Heart right ventricle (tissue), 16 donors: ENCODE data around the gene ZNF705A. TPM values are rescaled to one million over a fixed set of nuclear protein-coding genes. Genes with fewer than 3 reads are reported as not detected.
"Not testable (repeated sequence)": the region's sequence is repeated elsewhere in the genome, so short reads cannot be mapped to it uniquely, and the experiment has no call there.

Experiments
- ATAC-seq, 8 donors: fragments of 200-7000 bp; cut with Tn5 transposase; one replicate each; pipeline ENCODE4 v1.9.1; 2020; ENCODE audit warnings: mild to moderate bottlenecking in 8 of 8, moderate library complexity in 8 of 8, moderate number of reproducible peaks in 1 of 8
- DNase-seq, 2 donors: peaks; one replicate each; pipeline ENCODE4 v3.0.0-alpha.2; 2020
- H3K27ac ChIP-seq, 10 donors: fragments of 200-600 bp; sonication (generic) in 2 of 10; one replicate each; pipeline versions ENCODE4 v1.5.0 to v1.8.0; 2020 to 2022; ENCODE audit warnings: mild to moderate bottlenecking in 3 of 10
- H3K27me3 ChIP-seq, 7 donors: fragments of 200-600 bp; one replicate each; pipeline ENCODE4 v1.8.0; 2021 to 2022; ENCODE audit warnings: mild to moderate bottlenecking in 2 of 7
- H3K36me3 ChIP-seq, 9 donors: fragments of 200-600 bp; sonication (generic) in 1 of 9; one replicate each; pipeline versions ENCODE4 v1.5.0 to v1.8.0; 2020 to 2022; ENCODE audit warnings: mild to moderate bottlenecking in 2 of 9
- H3K4me1 ChIP-seq, 9 donors: fragments of 200-600 bp; sonication (generic) in 1 of 9; one replicate each; pipeline versions ENCODE4 v1.5.0 to v1.8.0; 2020 to 2022; ENCODE audit warnings: mild to moderate bottlenecking in 4 of 9
- H3K4me3 ChIP-seq, 10 donors: fragments of 200-600 bp; sonication (generic) in 2 of 10; one replicate each; pipeline versions ENCODE4 v1.5.0 to v1.8.0; 2020 to 2022; ENCODE audit warnings: mild to moderate bottlenecking in 7 of 10, moderate library complexity in 2 of 10
- H3K9me3 ChIP-seq, 11 donors: fragments of 200-600 bp in 10 of 11; sonication (generic) in 2 of 11; one replicate each; pipeline versions ENCODE4 v1.5.0 to v1.8.0; 2013 to 2022; ENCODE audit warnings: mild to moderate bottlenecking in 2 of 11, control low read depth in 1 of 11, moderate library complexity in 1 of 11
- WGBS, 2 donors: extraction: QIAGEN DNeasy Blood & Tissue Kit; methylation state at CpG; one replicate each; pipeline ENCODE4 v1.1.7; 2013; ENCODE audit warnings: inconsistent platforms in 1 of 2; 5-methylcytosine and 5-hydroxymethylcytosine counted together
- intact Hi-C, 10 donors: fragments of 100-400 bp; cut with DNase I; formaldehyde crosslinking; loops; one replicate each; pipeline versions ENCODE4 v1.11.1 to v1.14.2; 2022
- polyA plus RNA-seq, 2 donors: library from polyadenylated mRNA; stranded (reverse); fragments of 200-250 nt; gene quantifications; one replicate each; pipeline ENCODE4 v1.2.3, GENCODE V29; 2013
- total RNA-seq, 10 donors: library from RNA; stranded (reverse); fragmentation: NEBNext Ultra II Directional in 3 of 10; extraction: Animal tissue kit (Norgen Biotek cat#: 25700) in 3 of 10; gene quantifications; one replicate each; pipeline versions ENCODE4 v1.2.1 to v1.2.4, GENCODE V29; 2021 to 2023
- TF ChIP-seq, protein P1 (sequence below), 9 donors: fragments of 200-600 bp; sonication (generic) in 2 of 9; IDR thresholded peaks; one replicate each; pipeline versions ENCODE4 v1.5.0 to v1.8.0; 2021 to 2022; ENCODE audit warnings: antibody characterized with exemption in 9 of 9, mild to moderate bottlenecking in 5 of 9, moderate library complexity in 1 of 9
- donor health status: Arrhythmogenic right ventricular cardiomyopathy.
- donor health status: ischemic (EF 13 %, LVEDD 7.1; RV severe dilation, severe dysfunction).
- donor health status: healthy with polysubstance abuse.
- donor health status: DM: no; HTN: yes; CAD: no.
- donor health status: DM: no; HTN: no; CAD: no.
- donor health status: ischemic (EF 25% LVEDD 6.9; RV normal size, moderate dysfunction).
- donor health status: ischemic (EF 25% LVEDD 5.7; RV mildly dilated, moderate dysfunction).
- donor health status: healthy.
- donor health status: DM: yes; HTN: yes; CAD: no.
- donor health status: Ischemic cardiomyopathy.
- donor health status: ischemic (EF 35%, LVEDD 5.7; RV mildly dilated, moderate dysfunction).
- donor health status: nonischemic (EF 11% LVEDD 7.7; RV severe dilation, severe dysfunction).
- donor health status: DM: yes; HTN: yes; CAD: no.
- donor health status: PGD.
- donor health status: ischemic (EF 29% LVEDD 5.4; RV normal size, mild dysfunction).
- donor health status: nonischemic (EF 23%, LVEDD 6.1; RV moderate dilation, normal function).

ZNF705A gene
- total and polyA plus RNA-seq, 12 donors, result not detected

DNA sequence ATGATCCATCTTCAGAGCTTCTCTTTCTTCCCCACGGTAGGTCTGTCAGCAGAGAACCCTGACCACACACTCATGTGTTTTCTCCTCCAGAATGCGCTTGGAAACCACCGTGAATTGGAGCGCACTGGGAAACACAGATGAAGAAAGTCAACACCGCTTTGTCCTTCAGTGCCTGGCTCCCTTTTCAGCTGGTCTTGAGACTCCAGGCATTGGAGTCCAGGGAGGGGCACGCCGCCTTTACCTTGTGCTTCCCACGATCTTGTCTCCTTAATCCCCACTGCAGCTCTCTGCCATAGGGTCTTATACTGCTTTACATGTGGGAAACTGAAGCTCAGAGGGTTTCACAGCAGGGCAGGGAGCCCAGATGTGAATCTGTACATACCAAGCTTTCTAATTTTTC lies 69.5 kb downstream of the ZNF705A start:
- intact Hi-C loops, result loop anchor here in 1 of 10 donors (10.0 kb wide), 1 partner anchor 112 kb away; no protein-coding TSS in a partner anchor
- peaks cover 0 to 5% (median 0%) of the 10 kb centered on the region in 7 donors for H3K27me3 ChIP-seq
- H3K4me3 ChIP-seq, result no peak overlapping the region
- DNase-seq, result no peak
- no peak for ATAC-seq
- no peaks in the 10 kb centered on the region for H3K9me3 ChIP-seq
- H3K36me3 ChIP-seq, result no peaks in the 10 kb centered on the region
- WGBS, 2 donors, result 88 to 93% methylated on average over 8 of the region's 8 CpGs
- no peak overlapping the region for H3K27ac ChIP-seq
- H3K4me1 ChIP-seq, result peaks cover 0 to 15% (median 0%) of the 10 kb centered on the region in 9 donors
- TF ChIP-seq, protein P1, sequence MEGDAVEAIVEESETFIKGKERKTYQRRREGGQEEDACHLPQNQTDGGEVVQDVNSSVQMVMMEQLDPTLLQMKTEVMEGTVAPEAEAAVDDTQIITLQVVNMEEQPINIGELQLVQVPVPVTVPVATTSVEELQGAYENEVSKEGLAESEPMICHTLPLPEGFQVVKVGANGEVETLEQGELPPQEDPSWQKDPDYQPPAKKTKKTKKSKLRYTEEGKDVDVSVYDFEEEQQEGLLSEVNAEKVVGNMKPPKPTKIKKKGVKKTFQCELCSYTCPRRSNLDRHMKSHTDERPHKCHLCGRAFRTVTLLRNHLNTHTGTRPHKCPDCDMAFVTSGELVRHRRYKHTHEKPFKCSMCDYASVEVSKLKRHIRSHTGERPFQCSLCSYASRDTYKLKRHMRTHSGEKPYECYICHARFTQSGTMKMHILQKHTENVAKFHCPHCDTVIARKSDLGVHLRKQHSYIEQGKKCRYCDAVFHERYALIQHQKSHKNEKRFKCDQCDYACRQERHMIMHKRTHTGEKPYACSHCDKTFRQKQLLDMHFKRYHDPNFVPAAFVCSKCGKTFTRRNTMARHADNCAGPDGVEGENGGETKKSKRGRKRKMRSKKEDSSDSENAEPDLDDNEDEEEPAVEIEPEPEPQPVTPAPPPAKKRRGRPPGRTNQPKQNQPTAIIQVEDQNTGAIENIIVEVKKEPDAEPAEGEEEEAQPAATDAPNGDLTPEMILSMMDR (IDR thresholded peaks at IDR 0.05), result no peak

DNA sequence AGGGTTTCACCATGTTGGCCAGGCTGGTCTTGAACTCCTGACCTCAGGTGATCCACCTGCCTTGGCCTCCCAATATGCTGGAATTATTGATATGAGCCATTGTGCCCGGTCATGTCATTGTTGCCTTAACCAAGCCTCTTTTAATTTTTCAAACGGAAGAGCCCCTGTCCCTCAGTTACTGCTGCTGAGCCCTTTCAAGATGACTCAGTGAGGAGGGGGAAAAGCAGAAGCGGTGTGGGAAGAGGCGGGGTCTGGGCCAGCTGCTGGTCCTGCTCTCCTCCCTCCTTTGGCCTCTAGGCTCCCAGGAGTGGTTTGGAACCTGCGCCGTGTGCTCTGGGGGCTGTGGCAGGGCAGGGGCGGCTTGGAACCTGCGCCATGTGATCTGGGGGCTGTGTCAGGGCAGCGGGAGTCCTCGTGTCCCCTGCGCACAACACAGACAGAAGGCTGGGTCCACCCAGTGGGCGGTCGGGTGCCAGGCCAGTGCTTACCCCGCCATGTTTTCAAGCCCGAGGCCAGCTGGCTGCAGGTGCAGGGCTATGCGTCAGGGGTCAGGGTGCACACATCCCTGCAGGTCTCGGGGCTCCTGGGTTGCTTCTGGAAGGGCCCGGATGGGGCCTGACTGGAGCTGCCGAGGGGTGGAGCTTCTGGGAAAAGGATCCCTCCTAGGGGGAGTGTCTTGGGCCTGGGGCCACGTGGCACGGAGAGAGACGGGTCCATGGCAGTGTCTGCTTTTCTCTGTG lies 70.3 kb downstream of the ZNF705A start, which contains the start of gene FAM90A1:
Gene FAM90A1, minus strand, starts transcription at position 627 of the 740 bp plus-strand sequence. CDS start 2,786 bp downstream, outside the sequence.
- intact Hi-C loops, result loop anchor here in 1 of 10 donors (10.0 kb wide), 1 partner anchor 112 kb away; no protein-coding TSS in a partner anchor
- not testable (repeated sequence) for ATAC-seq, H3K9me3 ChIP-seq, H3K27me3 ChIP-seq, H3K36me3 ChIP-seq, H3K27ac ChIP-seq
- 39 to 64% methylated on average over 22 of the region's 22 CpGs for WGBS, 2 donors
- H3K4me3 ChIP-seq, result peak within 1 kb of the TSS in 8 of 10 donors; percentile 5 to 56 (median 36)
- peaks cover 0 to 12% (median 0%) of the 10 kb centered on the region in 9 donors for H3K4me1 ChIP-seq
- peak in 1 of 2 donors; percentile 30 for DNase-seq

DNA sequence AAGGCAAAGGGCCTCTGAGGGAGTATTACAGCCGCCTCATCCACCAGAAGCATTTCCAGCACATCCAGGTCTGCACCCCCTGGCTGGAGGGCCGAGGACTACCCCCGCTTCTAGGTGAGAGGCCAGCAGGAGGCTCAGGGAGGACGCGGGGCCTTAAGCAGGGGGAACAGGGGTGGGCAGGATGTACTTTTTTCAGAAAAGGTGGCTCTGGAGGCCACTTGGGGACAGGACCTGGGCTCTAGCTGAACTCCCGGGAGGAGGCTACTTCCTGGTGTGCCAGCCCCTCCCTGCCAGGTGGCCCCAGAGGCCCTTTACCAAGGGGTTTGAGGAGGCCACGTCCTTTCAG lies 70.9 kb downstream of the ZNF705A start:
- H3K4me1 ChIP-seq, result peaks cover 0 to 12% (median 0%) of the 10 kb centered on the region in 9 donors
- 32 to 47% methylated on average over 7 of the region's 7 CpGs for WGBS, 2 donors
- not testable (repeated sequence) for H3K27ac ChIP-seq

DNA sequence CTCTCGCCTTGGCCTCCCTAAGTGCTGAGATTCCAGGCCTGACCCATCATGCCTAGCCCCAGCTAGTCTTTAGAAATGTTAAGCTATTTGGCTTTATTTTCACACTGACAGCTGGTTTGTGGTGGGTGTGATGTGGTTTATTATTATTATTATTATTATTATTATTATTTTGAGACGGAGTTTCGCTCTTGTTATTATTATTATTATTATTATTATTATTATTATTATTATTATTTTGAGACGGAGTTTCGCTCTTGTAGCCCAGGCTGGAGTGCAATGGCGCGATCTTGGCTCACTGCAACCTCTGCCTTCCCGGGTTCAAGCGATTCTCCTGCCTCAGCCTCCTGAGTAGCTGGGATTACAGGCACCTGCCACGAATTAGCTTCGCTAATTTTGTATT lies 71.8 kb downstream of the ZNF705A start:
- not testable (repeated sequence) for H3K36me3 ChIP-seq

More for the DNA sequence above, 70.9 kb downstream of the ZNF705A start:
- H3K27me3 ChIP-seq, DNase-seq, H3K9me3 ChIP-seq, ATAC-seq, H3K36me3 ChIP-seq: not testable (repeated sequence)
- intact Hi-C loops, result loop anchor here in 1 of 10 donors (10.0 kb wide), 1 partner anchor 113 kb away; no protein-coding TSS in a partner anchor
- peak overlapping the region in 8 of 10 donors; percentile 5 to 56 (median 36) for H3K4me3 ChIP-seq

DNA sequence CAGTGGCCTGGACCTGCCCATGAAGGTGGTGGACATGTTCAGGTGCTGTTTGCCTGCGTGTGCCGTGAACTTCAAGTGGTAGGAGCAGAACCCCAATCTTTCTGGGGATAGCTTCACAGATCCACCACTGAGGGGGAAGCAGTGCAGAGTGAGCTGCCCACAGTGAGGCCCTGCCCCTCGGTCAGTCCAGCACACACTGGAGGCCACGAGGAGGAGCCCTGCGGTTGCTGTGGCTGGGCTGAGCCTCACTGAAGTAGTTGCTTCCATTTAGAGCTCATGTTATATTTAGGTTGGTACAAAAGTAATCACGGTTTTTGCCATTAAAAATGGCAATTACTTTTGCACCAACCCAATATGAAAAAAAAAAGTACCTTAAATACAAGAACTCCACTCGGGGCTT lies 72.7 kb downstream of the ZNF705A start:
- ATAC-seq, result not testable (repeated sequence)
- intact Hi-C loops, result loop anchor here in 1 of 10 donors (10.0 kb wide), 1 partner anchor 115 kb away; no protein-coding TSS in a partner anchor

More for the DNA sequence above, 71.8 kb downstream of the ZNF705A start:
- ATAC-seq, H3K4me3 ChIP-seq, DNase-seq, H3K27ac ChIP-seq, H3K27me3 ChIP-seq, H3K9me3 ChIP-seq: not testable (repeated sequence)
- 95 to 98% methylated on average over 11 of the region's 11 CpGs for WGBS, 2 donors
- H3K4me1 ChIP-seq, result peaks cover 0 to 12% (median 0%) of the 10 kb centered on the region in 9 donors
- intact Hi-C loops, result loop anchor here in 1 of 10 donors (10.0 kb wide), 1 partner anchor 114 kb away; no protein-coding TSS in a partner anchor

More for the DNA sequence above, 72.7 kb downstream of the ZNF705A start:
- H3K27ac ChIP-seq, H3K36me3 ChIP-seq, H3K27me3 ChIP-seq, H3K9me3 ChIP-seq, H3K4me3 ChIP-seq, DNase-seq: not testable (repeated sequence)
- peaks cover 0 to 12% (median 0%) of the 10 kb centered on the region in 9 donors for H3K4me1 ChIP-seq
- 48 to 49% methylated on average over 7 of the region's 7 CpGs for WGBS, 2 donors

Other genes with a start within 250 kb of the ZNF705A start
- 100 to 1,000 TPM in 1 of 10 donors, 10 to 100 TPM in 8, 1 to 10 TPM in 1; 9.1 to 109 (median 15.7) TPM for gene SLC2A3, start 220.8 kb upstream of the ZNF705A start, total RNA-seq
- 1 to 10 TPM; 3.9 to 6.4 TPM for gene SLC2A3, start 220.8 kb upstream of the ZNF705A start, polyA plus RNA-seq
- gene FOXJ2, start 124.3 kb upstream of the ZNF705A start, total RNA-seq, result 10 to 100 TPM; 22.1 to 29.4 (median 24.6) TPM
- 1 to 10 TPM; 8.7 to 9.3 TPM for gene FOXJ2, start 124.3 kb upstream of the ZNF705A start, polyA plus RNA-seq
- 10 to 100 TPM in 1 of 10 donors, 1 to 10 TPM in 9; 1.1 to 26.5 (median 3.8) TPM for gene C3AR1, start 90.7 kb upstream of the ZNF705A start, total RNA-seq
- 1 to 10 TPM; 2.1 to 4.4 TPM for gene C3AR1, start 90.7 kb upstream of the ZNF705A start, polyA plus RNA-seq
- 10 to 100 TPM; 15.4 to 25.6 (median 19.6) TPM for gene NECAP1, start 74.7 kb upstream of the ZNF705A start, total RNA-seq
- 10 to 100 TPM; 13.9 to 14.2 TPM for gene NECAP1, start 74.7 kb upstream of the ZNF705A start, polyA plus RNA-seq
- 1 to 10 TPM in 4 of 10 donors, under 1 TPM in 1, not detected in 5; 0.39 to 4.9 (median 1.2) TPM for gene CLEC4A, start 33.4 kb upstream of the ZNF705A start, total RNA-seq
- 1 to 10 TPM in 1 of 2 donors, under 1 TPM in 1; 0.51 to 2.5 TPM for gene CLEC4A, start 33.4 kb upstream of the ZNF705A start, polyA plus RNA-seq
- under 1 TPM in 6 of 10 donors, not detected in 4; 0.10 to 0.44 (median 0.21) TPM for gene FAM90A1, start 70.6 kb downstream of the ZNF705A start, total RNA-seq
- gene FAM90A1, start 70.6 kb downstream of the ZNF705A start, polyA plus RNA-seq, result under 1 TPM in 1 of 2 donors, not detected in 1; 0.03 TPM